ENCODE measurements around the gene LNX2.

- TF ChIP-seq CTCF (conservative IDR thresholded peaks at IDR 0.05 in 1 of 2, IDR thresholded peaks at IDR 0.05 in 1 of 2; ENCODE audit: extremely low read depth in 1 of 2, insufficient read depth in 1 of 2, low read depth in 1 of 2, low read length in 2 of 2) (no peak), EZH2 (IDR thresholded peaks at IDR 0.05; ENCODE audit: borderline replicate concordance, low read length) (no peak)
These were observed 78.9 kb downstream of the LNX2 start for GRCh38 chr13:27541386-27541785.

Measured in mammary epithelial cell (primary cell).